Ovary (tissue), 3 donors: Measurements from ENCODE around the gene SH3PXD2B.

Source experiments
- CTCF ChIP-seq, 3 donors: fragments of 450-650 bp in 2 of 3; fragments of 200-600 bp in 1 of 3; IDR thresholded peaks; one replicate each; pipeline versions ENCODE4 v1.5.1 to v1.8.0; 2016 to 2022; ENCODE audit warnings: antibody characterized with exemption in 3 of 3, mild to moderate bottlenecking in 1 of 3
- EP300 ChIP-seq: sonication (generic); formaldehyde crosslinking; IDR thresholded peaks from one replicate; pipeline ENCODE4 v1.6.1; 2017; ENCODE audit warnings: antibody characterized with exemption
- POLR2A ChIP-seq: fragments of 450-650 bp; IDR thresholded peaks from one replicate; pipeline ENCODE4 v1.6.1; 2017; ENCODE audit warnings: antibody characterized with exemption, mild to moderate bottlenecking, moderate library complexity
- donor health status: DM: no; HTN: no; CAD: no.

- TF ChIP-seq CTCF (IDR thresholded peaks at IDR 0.05), result no peak
- no peak for TF ChIP-seq POLR2A
- TF ChIP-seq EP300, result no peak
Observed at GRCh38 chr5:172434251-172434650, 20.1 kb downstream of the SH3PXD2B start.
